NB4 (cell line): Measurements from ENCODE around the gene SYTL3.
A peak's percentile ranks its signal among the peaks of the same experiment; 100 is the strongest.

Experiments used
- DNase-seq: peaks from one replicate; pipeline ENCODE4 v3.0.0; 2010; ENCODE audit warnings: low read depth
- H3K4me3 ChIP-seq: one replicate; pipeline ENCODE4 v1.5.1; 2011; ENCODE audit warnings: mild to moderate bottlenecking, low read depth, low read length, moderate library complexity
- MYC ChIP-seq: IDR thresholded peaks from 2 replicates; pipeline ENCODE4 v1.6.1; 2011; ENCODE audit warnings: low read depth, low read length
- POLR2A ChIP-seq: IDR thresholded peaks from 2 replicates; pipeline ENCODE4 v1.6.1; 2011; ENCODE audit warnings: mild to moderate bottlenecking; ENCODE audit not compliant: insufficient read length; ENCODE audit errors: extremely low read depth
- TF ChIP-seq, protein P1 (sequence below): IDR thresholded peaks from 2 replicates; pipeline ENCODE4 v1.6.1; 2011; ENCODE audit warnings: low read depth, low read length
- TF ChIP-seq, protein P2 (sequence below): IDR thresholded peaks from one replicate; pipeline ENCODE4 v1.5.1; 2012; ENCODE audit warnings: low read depth, low read length

The SYTL3 gene

DNA sequence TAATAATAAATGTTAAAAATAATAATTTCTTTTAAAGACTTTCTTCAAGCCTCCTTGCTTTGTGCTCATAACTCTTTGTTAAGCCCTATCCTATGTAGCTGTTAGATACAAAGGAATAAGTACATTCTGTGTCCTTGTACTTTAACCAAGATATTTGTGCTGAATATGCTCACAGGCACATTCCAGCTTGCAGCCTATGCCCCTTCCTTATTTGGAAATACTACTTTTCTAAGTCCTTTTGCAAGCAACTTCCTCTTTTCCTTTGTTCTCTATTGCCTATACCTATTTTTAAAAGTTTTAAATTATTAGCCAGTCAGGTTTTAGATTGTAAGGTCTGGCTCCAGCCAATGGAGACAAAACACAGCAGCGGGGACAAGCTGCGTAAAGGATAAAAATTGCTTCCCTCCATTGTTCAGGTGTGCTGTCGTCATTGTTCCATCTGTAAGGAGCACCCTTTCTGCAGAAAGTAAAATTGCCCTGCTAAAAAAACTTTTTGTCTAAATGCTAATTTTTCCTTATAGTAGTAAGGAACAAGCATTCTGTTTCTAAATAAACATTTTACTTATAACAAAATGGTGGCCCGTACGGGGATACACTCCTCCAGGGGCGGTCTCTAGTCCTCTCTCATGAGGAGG, 80.2 kb downstream of the SYTL3 start:
- DNase-seq, result peak; percentile 49
- TF ChIP-seq, protein P1, sequence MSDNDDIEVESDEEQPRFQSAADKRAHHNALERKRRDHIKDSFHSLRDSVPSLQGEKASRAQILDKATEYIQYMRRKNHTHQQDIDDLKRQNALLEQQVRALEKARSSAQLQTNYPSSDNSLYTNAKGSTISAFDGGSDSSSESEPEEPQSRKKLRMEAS, result no peak
- TF ChIP-seq, protein P2, sequence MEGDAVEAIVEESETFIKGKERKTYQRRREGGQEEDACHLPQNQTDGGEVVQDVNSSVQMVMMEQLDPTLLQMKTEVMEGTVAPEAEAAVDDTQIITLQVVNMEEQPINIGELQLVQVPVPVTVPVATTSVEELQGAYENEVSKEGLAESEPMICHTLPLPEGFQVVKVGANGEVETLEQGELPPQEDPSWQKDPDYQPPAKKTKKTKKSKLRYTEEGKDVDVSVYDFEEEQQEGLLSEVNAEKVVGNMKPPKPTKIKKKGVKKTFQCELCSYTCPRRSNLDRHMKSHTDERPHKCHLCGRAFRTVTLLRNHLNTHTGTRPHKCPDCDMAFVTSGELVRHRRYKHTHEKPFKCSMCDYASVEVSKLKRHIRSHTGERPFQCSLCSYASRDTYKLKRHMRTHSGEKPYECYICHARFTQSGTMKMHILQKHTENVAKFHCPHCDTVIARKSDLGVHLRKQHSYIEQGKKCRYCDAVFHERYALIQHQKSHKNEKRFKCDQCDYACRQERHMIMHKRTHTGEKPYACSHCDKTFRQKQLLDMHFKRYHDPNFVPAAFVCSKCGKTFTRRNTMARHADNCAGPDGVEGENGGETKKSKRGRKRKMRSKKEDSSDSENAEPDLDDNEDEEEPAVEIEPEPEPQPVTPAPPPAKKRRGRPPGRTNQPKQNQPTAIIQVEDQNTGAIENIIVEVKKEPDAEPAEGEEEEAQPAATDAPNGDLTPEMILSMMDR, result no peak
- TF ChIP-seq POLR2A, result no peak
- no peak for TF ChIP-seq MYC
- no peak overlapping the region for H3K4me3 ChIP-seq

DNA sequence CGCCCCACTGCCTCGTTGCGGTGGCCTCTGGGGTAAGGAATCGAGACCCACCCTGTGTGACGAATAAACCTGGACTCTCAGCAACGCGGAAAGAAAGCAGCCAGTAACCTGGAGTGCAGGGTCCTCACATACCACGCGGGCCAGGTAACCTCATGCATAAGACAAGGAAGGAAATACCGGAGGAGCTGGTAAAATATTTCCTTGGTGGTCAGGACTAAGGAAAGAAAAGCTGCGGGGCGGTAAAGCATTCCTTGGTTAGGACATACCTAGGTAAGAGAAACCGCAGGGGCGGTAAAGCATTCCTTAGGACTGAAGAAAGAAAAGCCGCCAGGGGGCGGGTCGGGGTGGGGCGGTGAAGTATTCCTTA, 80.7 kb downstream of the SYTL3 start:
- TF ChIP-seq, protein P1, result no peak
- TF ChIP-seq, protein P2, result no peak
- TF ChIP-seq POLR2A (no peak), MYC (no peak)
- H3K4me3 ChIP-seq, result no peak overlapping the region

DNA sequence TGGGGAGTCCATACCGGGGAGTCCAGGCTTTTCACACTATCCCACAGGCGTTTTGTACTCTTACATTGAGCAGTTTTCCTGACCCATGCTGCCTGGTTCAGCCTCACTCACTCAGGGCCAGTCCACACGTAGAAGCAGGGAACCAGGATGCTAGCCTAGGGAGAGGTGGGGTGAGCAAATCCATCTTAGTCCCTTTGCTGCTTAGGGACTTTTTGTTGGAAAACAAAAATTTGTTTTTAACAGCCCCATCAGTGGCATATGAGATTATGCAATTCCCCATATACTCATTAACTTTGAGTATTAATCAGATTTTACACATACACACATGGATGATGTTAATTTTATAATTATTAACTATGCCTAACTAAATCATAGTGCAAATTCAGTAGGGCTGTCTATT, 85.2 kb downstream of the SYTL3 start:
- TF ChIP-seq, protein P2, result no peak
- TF ChIP-seq, protein P1, result no peak
- TF ChIP-seq POLR2A, result no peak
- TF ChIP-seq MYC, result no peak

More for the DNA sequence above, 80.7 kb downstream of the SYTL3 start:
- no peak for DNase-seq

DNA sequence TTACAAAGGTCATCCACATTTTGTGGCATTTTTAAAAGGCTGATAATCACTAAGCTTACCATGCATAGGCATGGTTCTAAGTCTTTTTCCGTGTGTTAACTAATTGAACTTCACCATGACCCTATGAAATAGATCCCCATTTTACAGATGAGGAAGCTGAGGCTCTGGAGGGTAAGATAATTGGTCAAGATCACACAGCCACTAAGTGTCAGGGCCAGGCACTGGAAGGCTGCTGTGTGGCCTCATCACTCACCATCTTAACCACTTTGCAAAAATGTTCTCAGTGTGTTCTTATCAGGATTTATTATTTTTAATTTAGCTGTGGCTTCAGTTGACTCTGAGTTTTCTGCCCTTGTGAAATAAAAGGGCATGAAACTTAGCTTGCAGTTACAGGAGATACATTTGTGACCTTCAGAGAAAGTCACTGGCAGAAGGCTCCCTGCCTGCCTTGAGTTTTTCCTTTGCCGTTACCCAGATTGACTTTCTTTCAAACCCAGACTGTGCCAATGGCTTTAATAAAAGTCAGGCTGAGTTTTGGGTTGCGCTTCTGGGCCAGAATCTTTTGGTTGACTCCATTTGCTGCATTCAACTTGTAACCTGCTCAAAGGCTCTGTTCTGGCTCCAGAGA, 87.3 kb downstream of the SYTL3 start:
- no peak overlapping the region for H3K4me3 ChIP-seq
- TF ChIP-seq, protein P2, result no peak
- TF ChIP-seq, protein P1, result no peak
- TF ChIP-seq POLR2A, result no peak
- TF ChIP-seq MYC, result no peak
- DNase-seq, result peak; percentile 22

More for the DNA sequence above, 85.2 kb downstream of the SYTL3 start:
- no peak overlapping the region for H3K4me3 ChIP-seq
- no peak for DNase-seq

DNA sequence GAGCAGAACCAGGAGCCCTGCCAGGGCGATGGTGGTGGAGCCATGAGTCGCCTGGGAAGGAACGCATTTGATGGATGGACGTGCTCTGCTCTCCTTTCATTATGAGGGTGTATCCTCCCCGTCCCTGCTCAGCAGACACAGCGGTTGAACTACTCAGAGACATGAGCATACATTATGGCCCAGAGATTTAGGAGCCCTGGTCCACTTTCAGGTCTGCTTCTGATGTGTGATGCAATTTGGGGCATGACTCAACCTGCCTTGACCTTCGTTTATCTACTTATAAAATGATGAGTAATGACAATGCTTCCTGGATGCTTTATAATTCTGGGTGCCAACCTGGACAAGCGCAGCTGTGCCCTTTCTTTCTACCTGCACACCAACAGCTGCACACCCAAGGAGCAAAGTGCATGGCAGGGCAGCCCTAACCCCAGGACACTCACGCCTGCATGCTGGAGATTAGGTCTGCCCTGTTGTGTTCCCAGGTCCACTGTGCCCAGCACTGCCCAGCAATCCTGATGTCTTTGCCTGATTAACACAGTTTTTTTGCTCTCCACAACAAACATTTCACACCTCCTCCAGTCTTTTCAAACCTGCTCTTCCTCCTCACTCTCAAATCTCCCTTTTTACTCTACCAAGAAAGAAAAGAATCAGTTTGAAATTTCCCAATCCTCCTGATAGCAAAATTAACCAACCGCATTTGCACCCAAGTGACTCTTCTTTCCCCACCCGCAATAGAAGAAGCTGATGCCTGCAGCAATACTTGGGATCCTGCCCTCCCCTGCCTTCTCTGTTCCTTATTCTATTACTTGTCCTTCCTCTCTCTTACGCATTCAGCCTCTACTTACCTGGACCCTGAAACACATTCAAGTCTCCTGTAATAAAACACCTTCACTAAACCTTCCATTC, 88.1 kb downstream of the SYTL3 start:
- TF ChIP-seq, protein P1, result no peak
- TF ChIP-seq POLR2A (no peak), MYC (no peak)
- TF ChIP-seq, protein P2, result no peak
- H3K4me3 ChIP-seq, result no peak overlapping the region
- peak; percentile 74 for DNase-seq
